ENCODE results near the gene CDH3.
A peak's percentile ranks its signal among the peaks of the same experiment; 100 is the strongest.

CDH3 gene

DNA sequence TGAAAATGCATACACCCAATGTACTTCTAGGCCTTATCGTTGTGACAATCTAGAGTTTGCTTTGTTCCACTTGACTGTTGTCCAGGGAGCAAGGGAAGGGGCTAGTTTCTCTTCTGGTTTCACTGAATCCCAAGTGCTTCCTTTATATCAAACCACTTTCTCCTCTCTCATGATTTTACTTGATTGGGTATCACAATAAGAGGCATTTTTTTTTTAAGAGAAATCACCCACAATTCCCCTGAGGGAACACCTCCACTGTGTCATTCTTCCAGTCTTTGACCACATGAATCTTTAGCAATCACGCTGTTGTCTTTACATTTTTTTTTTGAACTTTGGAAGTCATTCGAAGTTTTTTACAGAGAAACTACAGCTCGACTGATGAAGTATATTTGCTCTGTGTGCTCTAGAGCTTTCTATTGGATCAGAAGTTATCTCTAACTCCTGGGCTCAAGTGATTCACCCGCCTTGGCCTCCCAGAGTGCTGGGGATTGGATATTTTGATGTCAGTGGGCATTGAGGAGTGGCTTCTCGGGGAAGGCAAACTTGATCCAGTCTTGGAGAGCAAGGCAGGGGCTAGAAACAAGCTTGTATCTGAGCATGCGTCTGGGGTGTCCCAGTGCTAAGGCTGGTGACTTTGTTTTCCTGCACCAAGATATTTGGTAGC lies 95.0 kb downstream of the CDH3 start:
- DNase-seq, result peak in 2 of 4 experiments; percentile 24 to 26

DNA sequence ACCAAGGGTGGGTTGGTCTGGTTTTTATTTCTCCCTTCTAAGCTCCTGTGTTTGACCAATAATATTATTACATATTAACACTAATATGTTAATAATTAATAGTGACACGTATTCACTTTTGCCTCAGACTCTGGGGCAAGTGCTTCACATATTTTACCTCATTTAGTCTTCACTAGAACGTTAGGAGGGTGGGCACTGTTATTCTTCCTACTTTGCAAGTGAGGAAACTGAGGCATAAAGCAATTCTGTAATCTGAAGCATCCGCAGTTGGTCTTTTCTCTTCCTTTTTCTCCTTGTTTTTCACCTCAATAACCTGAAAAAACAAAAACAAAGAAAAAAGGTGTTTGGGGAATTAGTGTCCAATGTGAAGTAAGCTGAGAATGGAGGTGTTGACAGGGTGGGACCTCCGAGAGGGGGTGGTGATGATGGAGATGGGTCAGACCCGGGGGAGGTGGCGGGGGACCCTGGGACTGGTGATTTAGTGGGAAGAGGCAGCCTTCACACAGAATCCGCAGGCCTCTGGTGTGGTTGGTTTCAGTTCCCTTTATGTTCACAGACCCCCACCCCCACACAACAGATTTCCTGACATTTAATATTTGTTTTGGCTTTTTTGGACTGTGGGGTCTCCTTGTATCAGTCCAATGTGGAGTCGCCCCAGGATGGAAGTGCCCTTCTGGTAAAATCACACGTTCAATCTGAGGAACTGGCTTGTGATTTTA lies 95.7 kb downstream of the CDH3 start:
- peak; percentile 26 to 53 (median 47) for DNase-seq

DNA sequence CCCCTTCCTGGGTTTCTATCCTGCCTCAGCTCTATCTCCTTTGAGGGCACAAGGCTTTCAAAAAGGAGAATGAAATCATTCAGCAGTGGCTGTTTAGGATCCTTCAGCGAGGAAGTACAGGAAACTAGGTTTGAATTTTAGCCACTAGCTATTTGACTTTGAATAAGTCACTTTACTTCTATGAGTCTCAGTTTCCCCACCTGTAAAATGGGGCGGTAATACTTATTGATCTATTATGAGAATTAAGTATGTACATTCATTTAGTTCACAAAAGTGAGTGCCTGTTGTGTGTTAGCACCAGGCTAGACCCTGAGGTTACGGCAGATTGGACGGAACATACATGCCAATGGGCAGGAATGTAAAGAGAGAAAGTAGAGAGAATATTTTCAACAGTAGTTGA lies 98.6 kb downstream of the CDH3 start:
- DNase-seq, result no peak

DNA sequence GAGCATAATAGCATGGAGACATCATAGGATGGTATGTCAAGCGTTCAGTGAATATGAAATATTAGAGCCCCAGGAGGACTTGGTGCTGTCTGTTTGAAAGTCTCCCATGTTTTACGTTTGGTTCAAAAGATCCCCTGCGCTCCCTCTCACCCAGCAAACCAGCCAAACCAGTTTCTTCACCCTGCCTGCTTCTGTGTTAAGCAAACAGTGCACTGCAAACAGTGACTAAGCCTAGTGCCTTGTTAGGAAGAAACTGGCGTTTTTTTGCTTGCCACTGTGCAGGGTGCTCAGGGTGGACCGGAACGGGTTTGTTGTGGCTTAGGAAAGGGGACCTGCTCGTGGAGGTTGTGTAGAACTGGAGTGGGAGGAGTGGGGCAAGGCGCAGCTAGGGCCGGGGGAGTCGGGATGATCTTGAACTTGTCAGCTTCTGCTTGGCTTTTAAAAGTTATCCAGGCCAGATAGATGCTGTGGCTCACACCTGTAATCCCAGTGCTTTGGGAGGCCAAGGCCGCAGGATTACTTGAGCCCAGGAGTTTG lies 99.7 kb downstream of the CDH3 start:
- no peak for DNase-seq

DNA sequence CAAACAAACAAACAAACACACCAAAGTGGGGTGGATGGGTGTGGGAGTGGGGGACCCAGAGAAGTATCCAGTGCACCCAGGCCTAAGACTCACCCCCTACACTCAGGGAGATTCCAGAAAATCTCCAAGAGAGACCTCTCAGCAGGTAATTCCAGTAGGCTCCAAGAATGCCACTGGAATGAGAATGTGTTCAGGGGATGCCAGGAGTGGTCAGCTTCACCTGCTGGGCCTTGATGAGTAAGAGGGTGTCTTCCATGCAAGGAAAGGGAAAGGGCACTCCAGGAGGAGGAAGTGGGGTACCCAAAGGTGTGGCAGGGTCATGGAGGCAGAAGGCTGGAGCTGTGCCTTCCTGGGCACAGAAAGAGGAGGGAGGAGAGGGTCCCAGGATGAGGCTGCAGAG lies 101.8 kb downstream of the CDH3 start:
- DNase-seq, result no peak

DNA sequence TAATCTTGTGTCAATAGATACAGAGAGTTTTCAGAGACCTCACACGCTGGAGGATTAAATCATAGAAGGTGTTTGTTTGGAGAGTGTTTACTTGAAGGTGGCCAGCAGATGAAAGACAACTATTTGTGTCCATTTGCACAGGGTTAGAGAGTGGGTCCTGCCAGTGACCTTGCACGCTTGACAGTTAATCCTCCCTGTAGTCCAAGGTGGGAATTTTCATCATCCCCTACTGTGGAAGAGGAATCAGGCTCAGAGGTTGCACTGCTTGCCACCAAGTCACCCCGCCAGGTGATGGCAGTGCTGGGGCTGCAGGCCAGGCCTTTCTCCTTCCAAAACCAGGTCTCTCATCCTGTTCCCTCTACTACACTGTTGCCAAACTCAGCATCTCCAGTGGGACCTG lies 104.3 kb downstream of the CDH3 start:
- DNase-seq, result no peak
